GM12874 (cell line): ENCODE measurements around the gene CLN5.

Source experiments
- TF ChIP-seq, protein P1 (sequence below): IDR thresholded peaks from 2 replicates; pipeline ENCODE4 v1.5.1; 2011; ENCODE audit warnings: low read depth, mild to moderate bottlenecking, control low read depth, low read length, moderate library complexity; ENCODE audit not compliant: insufficient read depth

CLN5 gene

DNA sequence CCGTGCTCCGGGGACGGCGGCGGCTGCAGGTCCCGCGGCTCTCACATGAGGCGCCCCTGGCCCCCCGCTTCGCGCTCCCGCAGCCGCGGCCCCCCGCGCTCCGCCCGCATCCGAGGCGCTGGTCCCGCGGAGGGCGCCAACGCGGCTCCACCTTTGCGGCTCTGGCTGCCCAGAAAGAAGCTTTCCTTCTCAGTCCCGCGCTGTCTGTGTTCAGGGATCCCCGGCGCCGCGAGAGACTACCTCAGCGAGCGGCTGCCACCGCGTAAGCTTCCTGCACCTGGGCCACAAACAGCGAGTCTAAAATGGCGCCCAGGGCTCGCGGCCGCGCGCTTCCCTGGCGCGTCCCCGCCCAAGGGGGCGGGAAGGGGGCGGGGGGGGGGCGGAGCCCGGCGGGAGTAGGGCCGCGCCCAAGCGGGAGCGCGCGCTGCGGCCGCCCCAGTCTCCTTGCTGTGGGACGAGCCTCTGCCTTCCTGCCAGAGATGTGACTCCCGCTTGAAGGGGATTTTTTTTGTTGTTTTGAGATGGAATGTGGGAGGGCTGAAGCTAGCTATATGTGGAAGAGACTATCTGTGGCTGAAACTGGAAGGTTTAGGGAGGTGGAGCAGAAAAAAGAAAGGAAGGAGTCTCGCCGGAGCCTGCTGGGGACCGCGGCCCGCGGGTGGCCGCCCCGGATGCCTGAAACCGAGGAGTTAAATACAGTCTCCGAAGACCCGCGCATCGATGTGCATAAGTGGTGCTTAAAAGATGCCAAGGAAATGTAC is 35.2 kb downstream of the CLN5 start, which contains the start of gene FBXL3:
FBXL3 (minus strand) TSS at position 299 of the 761 bp plus-strand sequence. CDS start 5,299 bp downstream, outside the sequence.
- TF ChIP-seq, protein P1, sequence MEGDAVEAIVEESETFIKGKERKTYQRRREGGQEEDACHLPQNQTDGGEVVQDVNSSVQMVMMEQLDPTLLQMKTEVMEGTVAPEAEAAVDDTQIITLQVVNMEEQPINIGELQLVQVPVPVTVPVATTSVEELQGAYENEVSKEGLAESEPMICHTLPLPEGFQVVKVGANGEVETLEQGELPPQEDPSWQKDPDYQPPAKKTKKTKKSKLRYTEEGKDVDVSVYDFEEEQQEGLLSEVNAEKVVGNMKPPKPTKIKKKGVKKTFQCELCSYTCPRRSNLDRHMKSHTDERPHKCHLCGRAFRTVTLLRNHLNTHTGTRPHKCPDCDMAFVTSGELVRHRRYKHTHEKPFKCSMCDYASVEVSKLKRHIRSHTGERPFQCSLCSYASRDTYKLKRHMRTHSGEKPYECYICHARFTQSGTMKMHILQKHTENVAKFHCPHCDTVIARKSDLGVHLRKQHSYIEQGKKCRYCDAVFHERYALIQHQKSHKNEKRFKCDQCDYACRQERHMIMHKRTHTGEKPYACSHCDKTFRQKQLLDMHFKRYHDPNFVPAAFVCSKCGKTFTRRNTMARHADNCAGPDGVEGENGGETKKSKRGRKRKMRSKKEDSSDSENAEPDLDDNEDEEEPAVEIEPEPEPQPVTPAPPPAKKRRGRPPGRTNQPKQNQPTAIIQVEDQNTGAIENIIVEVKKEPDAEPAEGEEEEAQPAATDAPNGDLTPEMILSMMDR = no peak

DNA sequence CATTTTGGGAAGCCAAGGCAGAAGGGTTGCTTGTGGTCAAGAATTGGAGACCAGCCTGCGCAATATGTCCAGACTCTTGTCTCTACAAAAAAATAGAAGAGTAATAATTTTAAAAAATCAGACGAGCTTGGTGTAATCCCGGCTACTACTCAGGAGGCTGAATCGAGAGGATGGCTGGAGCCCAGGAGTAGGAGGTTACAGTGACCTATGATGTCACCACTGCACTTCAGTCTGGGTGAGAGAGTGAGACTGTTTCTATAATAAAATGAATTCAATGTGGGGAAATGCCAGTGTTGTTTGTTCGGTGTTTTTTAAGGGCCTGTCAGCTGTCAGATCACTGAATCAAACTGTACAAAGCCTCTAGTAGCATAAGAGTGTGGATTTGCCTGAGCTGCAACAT is 36.3 kb downstream of the CLN5 start:
- TF ChIP-seq, protein P1 = no peak

DNA sequence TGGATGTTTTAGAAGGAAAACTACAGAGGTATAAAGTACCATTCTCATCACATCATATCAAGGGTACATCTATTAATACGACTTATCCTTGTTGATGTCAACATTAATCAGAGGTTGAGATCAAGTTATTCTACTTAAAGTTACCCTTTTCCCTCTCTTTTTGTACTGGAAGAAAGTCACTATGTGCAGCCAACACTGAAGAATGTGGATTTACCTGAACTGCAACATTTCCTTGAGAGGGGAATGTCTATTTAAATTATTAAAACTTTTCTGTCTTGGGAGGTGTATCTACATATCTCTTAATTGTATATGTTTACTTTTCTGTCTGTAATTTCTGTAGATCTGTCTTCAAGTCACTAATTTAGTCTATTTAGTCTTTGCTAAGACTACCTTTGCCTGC is 37.6 kb downstream of the CLN5 start:
- TF ChIP-seq, protein P1 = no peak

DNA sequence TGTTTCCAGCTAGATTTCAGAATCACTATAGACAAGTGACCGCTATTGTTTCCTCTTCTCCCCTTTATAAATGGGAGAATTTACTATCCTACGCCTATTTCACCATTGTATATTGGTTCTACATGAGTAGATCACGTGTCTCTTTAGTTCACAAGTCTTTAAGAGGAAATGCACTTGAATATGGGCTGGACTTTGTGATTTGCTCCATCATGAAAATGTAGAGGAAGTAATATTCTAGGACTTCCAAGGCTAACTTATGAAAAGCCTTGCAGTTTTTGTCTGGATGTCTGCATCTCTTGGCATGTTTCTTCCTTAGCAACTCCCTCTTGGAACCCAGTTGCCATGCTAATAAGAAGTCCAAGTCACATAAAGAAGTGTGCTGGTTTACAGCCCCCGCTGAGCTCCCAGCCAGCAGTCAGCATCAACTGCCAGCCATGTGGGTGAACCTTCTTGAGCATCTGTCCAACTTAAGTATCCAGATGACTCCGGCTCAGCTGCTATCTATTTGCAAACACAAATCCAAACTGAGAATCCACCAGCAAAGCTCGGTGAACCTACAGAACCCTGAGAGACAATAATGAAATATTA is 39.9 kb downstream of the CLN5 start:
- TF ChIP-seq, protein P1 = no peak

DNA sequence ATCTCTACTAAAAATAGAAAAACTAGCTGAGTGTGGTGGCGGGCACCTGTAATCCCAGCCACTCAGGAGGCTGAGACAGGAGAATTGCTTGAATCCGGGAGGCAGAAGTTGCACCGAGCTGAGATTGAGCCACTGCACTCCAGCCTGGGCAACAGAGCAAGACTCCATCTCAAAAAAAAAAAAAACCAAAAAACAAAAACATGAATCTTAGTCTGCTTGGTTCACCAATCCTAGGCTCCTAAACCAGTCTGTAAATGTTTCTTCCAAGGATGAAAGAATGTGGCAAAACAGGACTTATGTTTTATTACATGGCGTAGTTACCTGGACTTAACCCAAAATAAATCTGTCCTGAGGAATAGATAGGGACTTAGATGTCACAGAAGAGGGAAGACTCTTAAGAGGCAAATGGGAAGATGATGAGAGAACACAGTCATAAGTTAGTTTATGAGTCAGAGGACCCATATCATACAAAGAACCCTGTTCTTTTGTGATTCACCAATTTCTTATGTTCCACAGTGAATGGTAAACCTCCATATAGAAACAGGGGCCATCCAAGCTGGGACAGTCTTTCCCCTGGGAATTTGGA is 41.9 kb downstream of the CLN5 start:
- TF ChIP-seq, protein P1 = no peak

DNA sequence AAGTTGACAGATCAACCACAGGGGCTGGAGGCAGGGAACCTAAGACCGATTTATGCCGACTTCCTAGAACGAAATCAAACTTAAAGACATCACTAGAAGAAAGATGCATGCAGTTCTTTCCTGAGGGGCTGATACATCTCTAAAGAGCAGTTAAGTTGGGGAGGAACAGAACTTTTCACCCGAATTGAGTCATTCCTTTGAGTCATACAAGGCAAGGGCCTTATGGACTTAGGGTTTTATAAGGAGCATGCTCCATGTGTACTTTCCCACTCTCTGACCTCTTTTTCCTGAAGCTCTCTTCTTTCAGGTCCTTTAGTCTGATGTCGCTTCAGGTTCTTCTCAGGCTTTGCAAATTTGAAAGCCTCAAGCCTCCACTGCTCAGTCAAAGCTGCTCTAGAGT is 43.0 kb downstream of the CLN5 start:
- TF ChIP-seq, protein P1 = no peak

DNA sequence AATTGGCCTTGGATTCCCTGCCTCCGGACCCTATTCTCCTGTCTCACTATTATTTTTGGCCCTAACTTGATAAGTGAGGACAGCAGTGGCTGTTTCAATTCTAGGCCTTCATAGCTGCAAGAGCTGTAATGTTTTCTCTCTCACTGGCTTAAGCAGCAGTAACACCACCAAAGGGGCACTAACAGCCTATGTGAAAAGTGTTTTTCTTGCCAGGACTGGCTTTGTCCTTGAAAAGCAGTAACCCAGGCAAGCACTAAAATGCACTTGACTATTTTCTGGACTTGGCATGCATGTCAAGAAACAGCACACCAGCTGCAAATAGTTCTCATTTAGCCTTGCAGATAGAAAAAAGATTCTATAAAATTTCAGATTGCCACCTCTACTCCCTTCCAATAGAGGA is 44.4 kb downstream of the CLN5 start:
- TF ChIP-seq, protein P1 = no peak
